NOMO-1 treated with dmso at 0.1 percent for 144 hours (cell line): Measurements from ENCODE around the gene TMCO5A.

Experiments used
- DNase-seq: peaks from one replicate; lab custom pipeline; 2025; ENCODE audit not compliant: unreplicated experiment; lab: John Stamatoyannopoulos, UW

Gene TMCO5A

DNA sequence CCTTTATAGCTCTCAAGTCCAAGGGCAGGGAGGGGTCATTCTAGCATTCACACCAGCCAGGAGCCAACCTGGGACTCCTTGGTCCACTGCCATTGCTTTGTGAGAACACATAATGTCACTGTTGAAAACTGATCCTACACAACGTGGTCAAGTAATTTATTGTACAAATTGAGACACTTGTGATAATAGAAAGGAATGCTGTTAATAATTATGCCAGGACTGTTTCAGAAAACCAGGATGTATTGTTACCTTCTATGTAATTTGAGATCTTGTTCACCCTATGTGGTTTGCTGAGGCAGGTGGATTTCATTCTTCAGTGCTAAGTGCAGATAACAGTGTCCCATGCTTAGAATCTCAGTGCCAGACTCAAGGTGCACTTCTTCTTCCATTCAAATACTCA is 33.3 kb downstream of the TMCO5A start:
- no peak for DNase-seq

DNA sequence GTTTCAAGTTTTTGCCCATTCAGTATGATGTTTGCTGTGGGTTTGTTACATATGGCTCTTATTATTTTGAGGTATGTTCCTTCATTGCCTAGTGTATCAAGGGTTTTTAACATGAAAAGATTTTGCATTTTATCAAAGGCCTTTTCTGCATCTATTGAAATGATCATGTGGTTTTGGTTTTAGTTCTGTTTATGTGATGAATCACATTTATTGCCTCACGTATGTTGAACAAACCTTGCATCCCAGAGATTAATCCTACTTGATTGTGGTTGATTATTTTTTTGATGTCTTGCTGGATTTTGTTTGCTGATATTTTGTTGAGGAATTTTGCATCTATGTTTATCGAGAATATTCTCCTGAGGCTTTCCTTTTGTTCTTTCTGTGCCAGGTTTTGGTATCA is 39.4 kb downstream of the TMCO5A start:
- DNase-seq: no peak

DNA sequence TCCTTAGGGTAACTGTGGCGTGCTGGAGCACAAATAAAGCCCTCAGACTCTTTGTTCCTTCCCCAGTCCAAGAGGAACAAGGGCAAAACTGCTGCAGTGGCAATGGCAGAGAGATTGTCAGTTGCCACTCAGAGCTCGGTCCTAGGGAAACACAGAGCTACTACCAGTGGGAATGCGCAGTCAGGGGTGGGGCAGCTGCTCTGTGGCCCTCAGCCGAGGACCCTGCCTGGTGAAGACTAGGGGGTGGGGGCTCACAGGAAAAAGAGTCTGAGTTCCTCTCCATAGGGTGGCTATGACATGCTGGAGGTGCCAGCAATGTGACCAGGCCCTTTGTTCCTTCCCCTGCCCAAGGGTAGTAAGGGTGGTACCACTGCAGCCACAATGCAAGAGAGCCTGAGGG is 43.8 kb downstream of the TMCO5A start:
- DNase-seq: no peak

DNA sequence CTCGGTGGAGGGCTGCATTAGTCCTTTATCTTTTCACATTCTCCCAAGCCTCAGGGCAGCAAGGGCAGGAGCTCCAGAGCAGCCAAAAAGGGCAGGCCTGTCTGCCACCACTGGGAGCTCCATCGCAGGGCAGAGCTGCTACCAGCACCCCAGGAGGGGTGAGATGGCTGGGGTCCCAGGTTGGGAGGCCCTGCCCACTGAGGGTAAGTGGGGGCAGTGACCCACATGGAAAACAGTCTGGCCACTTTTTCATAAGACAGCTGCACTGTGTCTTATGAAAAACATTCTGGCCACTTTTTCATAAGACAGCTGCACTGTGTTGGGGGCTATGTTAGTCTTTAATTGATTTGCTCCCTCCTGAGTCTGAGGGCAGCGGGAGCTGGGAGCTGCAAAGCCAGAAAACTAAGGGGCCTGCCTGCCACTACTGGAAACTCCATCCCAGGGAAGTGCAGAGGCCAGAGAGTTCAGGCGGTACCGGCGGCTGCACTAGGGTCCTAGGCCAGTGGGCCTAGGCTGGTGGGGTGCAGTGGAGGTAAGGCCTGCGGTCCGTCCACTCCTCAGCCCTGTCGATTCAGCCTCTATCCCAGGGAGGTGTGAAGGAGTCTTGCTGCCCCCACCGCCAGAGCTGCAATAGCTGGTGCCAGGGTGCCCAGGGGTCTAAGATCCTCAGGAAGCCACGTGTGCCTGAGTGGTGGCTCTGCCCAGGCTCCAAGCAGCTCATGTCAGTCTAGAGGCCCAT is 45.4 kb downstream of the TMCO5A start:
- DNase-seq: no peak

DNA sequence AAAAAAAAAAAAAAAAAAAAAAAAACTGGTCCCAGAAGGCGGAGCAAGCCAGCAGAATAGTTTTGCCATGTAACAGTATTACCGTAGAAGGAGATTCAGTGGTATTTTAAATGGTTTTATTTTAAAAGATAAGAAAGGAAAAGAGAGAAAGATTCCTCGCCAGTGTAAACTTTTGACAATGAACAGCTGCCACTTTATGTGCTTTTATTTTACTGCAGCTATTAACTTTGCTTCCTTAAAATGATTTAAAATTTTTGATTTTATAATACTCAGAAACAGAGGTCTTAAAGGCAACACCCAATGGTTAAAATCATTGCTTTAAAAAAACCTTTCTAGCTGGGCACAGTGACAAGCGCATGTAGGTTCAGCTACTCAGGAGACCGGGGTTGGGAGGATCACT is 46.8 kb downstream of the TMCO5A start:
- DNase-seq: no peak

DNA sequence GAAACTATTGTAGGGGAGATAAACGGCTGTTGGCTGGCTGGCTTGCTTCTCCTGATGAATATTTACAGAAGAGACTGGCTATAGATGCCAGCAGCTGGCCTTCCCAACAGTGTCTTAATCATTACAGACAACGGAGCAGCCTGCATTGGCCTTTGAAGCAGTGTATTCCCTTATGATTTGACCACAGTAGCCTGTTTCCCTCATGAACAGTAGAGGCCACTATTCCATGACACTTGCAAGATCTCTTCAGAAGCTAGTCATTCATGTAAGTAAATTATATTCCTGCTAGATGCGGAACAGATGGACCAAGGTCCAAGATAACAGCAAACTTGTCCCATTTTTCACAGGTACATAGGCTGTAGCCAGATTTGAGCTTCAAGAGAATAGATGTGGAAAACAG is 47.3 kb downstream of the TMCO5A start:
- no peak for DNase-seq

DNA sequence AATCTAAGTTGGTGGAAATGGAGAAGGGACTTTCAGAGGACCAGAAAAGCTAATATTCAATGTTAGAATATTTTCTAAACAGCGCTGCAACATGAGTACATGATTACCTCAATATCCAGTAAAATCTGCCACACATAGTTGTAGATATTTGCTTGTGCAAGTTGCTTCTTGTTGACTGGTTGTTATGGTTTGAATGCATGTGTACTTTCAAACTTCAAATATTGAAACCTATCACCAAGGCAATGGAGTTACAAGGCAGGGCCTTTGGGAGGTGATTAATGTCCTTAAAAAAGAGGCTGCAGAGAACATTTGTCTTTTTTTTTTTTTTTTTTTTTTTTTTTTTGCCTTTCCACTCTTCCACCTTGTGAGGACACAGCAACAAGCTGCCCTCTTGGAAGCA is 49.9 kb downstream of the TMCO5A start:
- no peak for DNase-seq

DNA sequence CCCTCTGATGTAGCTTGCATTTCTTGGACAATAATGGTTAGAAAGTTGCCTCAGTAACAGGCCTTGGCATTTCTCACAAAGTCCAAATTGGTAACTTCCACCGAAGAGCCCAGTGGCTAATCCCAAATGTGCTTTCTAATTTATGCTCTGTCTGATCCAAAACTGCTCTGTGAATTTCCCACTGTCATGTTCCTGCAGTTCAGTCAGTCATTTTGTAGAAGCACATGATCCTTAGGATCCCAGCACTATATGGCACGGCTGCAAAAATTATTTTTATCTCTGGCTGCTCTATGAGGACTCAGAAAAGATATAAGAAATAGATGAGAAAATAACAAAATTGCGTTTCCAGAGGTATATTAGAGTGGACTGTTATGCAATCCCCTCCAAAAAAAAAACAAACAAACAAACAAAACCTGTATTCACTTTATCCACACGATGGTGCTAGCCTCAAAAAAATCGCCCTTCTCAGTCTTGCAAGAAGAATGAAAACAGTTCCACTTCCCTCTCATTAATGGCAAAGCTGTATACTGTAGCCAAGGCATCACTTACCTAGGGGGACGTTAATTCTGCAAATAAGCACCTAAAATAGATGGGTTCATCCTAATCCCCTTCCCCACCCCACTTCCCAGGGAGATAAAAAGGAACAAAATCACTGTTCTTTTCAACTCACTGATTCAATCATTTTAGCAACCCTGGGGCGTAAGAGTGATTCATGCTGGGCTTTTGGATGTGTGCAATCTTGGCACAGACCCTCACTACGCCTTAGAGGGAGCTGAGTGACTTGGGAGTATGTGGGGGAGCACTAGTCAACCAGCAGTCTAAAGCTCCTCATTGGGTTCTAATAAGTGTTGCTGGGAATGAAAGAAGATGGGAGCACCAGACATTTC is 61.3 kb downstream of the TMCO5A start:
- peak; percentile 18 for DNase-seq
